Activated CD4-positive, alpha-beta T cell treated with anti-CD3 and anti-CD28 coated beads for 36 hours (primary cell): ENCODE data around the gene OR13J1. TPM values are rescaled to one million over a fixed set of nuclear protein-coding genes. Genes with fewer than 3 reads are reported as not detected.
A peak's percentile ranks its signal among the peaks of the same experiment; 100 is the strongest.

Source experiments
- ATAC-seq: fragments of 200-7000 bp; cut with Tn5 transposase; one replicate; pipeline ENCODE4 v1.10.0; 2021; ENCODE audit warnings: mild to moderate bottlenecking, moderate library complexity
- CTCF ChIA-PET: fragments of 350-600 bp; sonication (Branson Sonifier 250); formaldehyde crosslinking; loops from one replicate; lab custom pipeline; 2021; ENCODE audit warnings: antibody characterized with exemption; lab: Charles Lee
- POLR2A ChIA-PET: fragments of 350-600 bp; sonication (Branson Sonifier 250); formaldehyde crosslinking; loops from one replicate; lab custom pipeline; 2021; ENCODE audit warnings: antibody characterized with exemption, inconsistent platforms; lab: Charles Lee
- DNase-seq: peaks from one replicate; pipeline ENCODE4 v3.0.0-alpha.2; 2020
- H3K27ac Mint-ChIP-seq: one replicate; pipeline ENCODE4 v1.8.0; 2021; ENCODE audit warnings: mixed read lengths
- H3K27me3 Mint-ChIP-seq: one replicate; pipeline ENCODE4 v1.8.0; 2021; ENCODE audit warnings: mixed read lengths
- H3K36me3 Mint-ChIP-seq: one replicate; pipeline ENCODE4 v1.8.0; 2021; ENCODE audit warnings: low read depth, mixed read lengths
- H3K4me1 Mint-ChIP-seq: one replicate; pipeline ENCODE4 v1.8.0; 2021; ENCODE audit warnings: mixed read lengths
- H3K4me3 Mint-ChIP-seq: one replicate; pipeline ENCODE4 v1.8.0; 2021; ENCODE audit warnings: mild to moderate bottlenecking, moderate library complexity, mixed read lengths
- H3K9me3 Mint-ChIP-seq: one replicate; pipeline ENCODE4 v1.8.0; 2021; ENCODE audit warnings: low read depth, mixed read lengths
- intact Hi-C, 2 experiments: fragments of 100-400 bp; cut with DNase I in 1 of 2; cut with micrococcal nuclease in 1 of 2; formaldehyde crosslinking; loops; one replicate each; pipeline versions ENCODE4 v1.14.2 to v1.15.1; 2022 to 2024; cut with DNase I, micrococcal nuclease
- total RNA-seq, 2 experiments: library from RNA; stranded (reverse); gene quantifications; one replicate each; pipeline ENCODE4 v1.2.3, GENCODE V29; 2021

OR13J1 gene
- total RNA-seq, 2 experiments from 2014 or later, result not detected

GRCh38 chr9:35909687-35910612 is 39.7 kb upstream of the OR13J1 start:
- Mint-ChIP-seq H3K9me3 (no peaks in the 10 kb centered on the region), H3K36me3 (no peaks in the 10 kb centered on the region), H3K4me1 (peaks cover 58% of the 10 kb centered on the region), H3K27ac (peak overlapping the region; percentile 16), H3K4me3 (no peak overlapping the region), H3K27me3 (no peaks in the 10 kb centered on the region)
- ChIA-PET CTCF (interaction anchor here (0.6 to 3.9 kb wide), 6 partner anchors 28 to 193 kb away, joined by 3 to 24 read pairs (median 4); no protein-coding TSS in a partner anchor), POLR2A (interaction anchor here (0.8 kb wide), 1 partner anchor 155 kb away, joined by 8 read pairs; no protein-coding TSS in a partner anchor)
- intact Hi-C loops, result loop anchor here in 1 of 2 experiments (2.0 kb wide), 1 partner anchor 35 kb away; no protein-coding TSS in a partner anchor
- no peak for ATAC-seq
- no peak for DNase-seq

- peaks cover 58% of the 10 kb centered on the region for H3K4me1 Mint-ChIP-seq
- CTCF ChIA-PET, result no interaction called here
These were observed 39.1 kb upstream of the OR13J1 start, which contains the start of gene SPAAR for GRCh38 chr9:35909274-35909673. SPAAR (plus strand) TSS chr9:35909490; CDS start chr9:35910464, 974 bp downstream.

GRCh38 chr9:35908504-35909125 is 38.4 kb upstream of the OR13J1 start:
- no peak for DNase-seq
- no peak for ATAC-seq
- Mint-ChIP-seq H3K27me3 (no peaks in the 10 kb centered on the region), H3K4me1 (peaks cover 58% of the 10 kb centered on the region), H3K4me3 (no peak overlapping the region), H3K36me3 (no peaks in the 10 kb centered on the region), H3K9me3 (no peaks in the 10 kb centered on the region), H3K27ac (peak overlapping the region; percentile 10)
- CTCF ChIA-PET, result interaction anchor here (0.7 kb wide), 2 partner anchors 21 to 1601 kb away, joined by 3 read pairs; no protein-coding TSS in a partner anchor
- POLR2A ChIA-PET, result no interaction called here
- intact Hi-C loops, result no loop called here

More at GRCh38 chr9:35909274-35909673, 39.1 kb upstream of the OR13J1 start, which contains the start of gene SPAAR:
- ATAC-seq, result no peak
- H3K9me3 Mint-ChIP-seq, result no peaks in the 10 kb centered on the region
- POLR2A ChIA-PET, result no interaction called here
- H3K36me3 Mint-ChIP-seq, result no peaks in the 10 kb centered on the region
- H3K27ac Mint-ChIP-seq, result peak within 1 kb of the TSS; percentile 16
- DNase-seq, result no peak
- H3K27me3 Mint-ChIP-seq, result no peaks in the 10 kb centered on the region
- intact Hi-C loops, result no loop called here
- H3K4me3 Mint-ChIP-seq, result no peak within 1 kb of the TSS

- Mint-ChIP-seq H3K9me3 (no peaks in the 10 kb centered on the region), H3K4me1 (peaks cover 62% of the 10 kb centered on the region), H3K36me3 (no peaks in the 10 kb centered on the region), H3K4me3 (no peak overlapping the region), H3K27ac (peak overlapping the region; percentile 40), H3K27me3 (no peaks in the 10 kb centered on the region)
- intact Hi-C loops, result no loop called here
- ATAC-seq (peak; percentile 37), DNase-seq (no peak)
- ChIA-PET CTCF (interaction anchor here (0.7 to 1.1 kb wide), 6 partner anchors 10 to 1602 kb away, joined by 3 to 4 read pairs (median 3); no protein-coding TSS in a partner anchor), POLR2A (interaction anchor here (0.6 kb wide), 1 partner anchor 269 kb away, joined by 3 read pairs; no protein-coding TSS in a partner anchor)
These were observed 37.7 kb upstream of the OR13J1 start for GRCh38 chr9:35907711-35908503.

- H3K36me3 Mint-ChIP-seq, result no peaks in the 10 kb centered on the region
- CTCF ChIA-PET, result interaction anchor here (0.7 to 1.1 kb wide), 4 partner anchors 9 to 1584 kb away, joined by 3 to 4 read pairs (median 3); no protein-coding TSS in a partner anchor
These were observed 36.9 kb upstream of the OR13J1 start for GRCh38 chr9:35906923-35907699.

GRCh38 chr9:35905912-35906679 is 35.9 kb upstream of the OR13J1 start, which contains the start of gene HRCT1:
HRCT1 (plus strand) TSS chr9:35906202; CDS start chr9:35906288, 86 bp downstream.
- H3K27ac Mint-ChIP-seq, result no peak within 1 kb of the TSS
- H3K9me3 Mint-ChIP-seq, result no peaks in the 10 kb centered on the region
- ChIA-PET POLR2A (interaction anchor here (0.6 to 0.9 kb wide), 3 partner anchors 39 to 212 kb away, joined by 3 read pairs; partner anchors contain the start of gene CREB3), CTCF (interaction anchor here (1.0 to 6.6 kb wide), 4 partner anchors 19 to 39 kb away, joined by 3 to 69 read pairs (median 5); no protein-coding TSS in a partner anchor)
- no peaks in the 10 kb centered on the region for H3K36me3 Mint-ChIP-seq
- intact Hi-C loops, result no loop called here
- ATAC-seq, result no peak
- no peaks in the 10 kb centered on the region for H3K27me3 Mint-ChIP-seq
- peaks cover 51% of the 10 kb centered on the region for H3K4me1 Mint-ChIP-seq
- H3K4me3 Mint-ChIP-seq, result no peak within 1 kb of the TSS
- DNase-seq, result no peak

More at GRCh38 chr9:35906923-35907699, 36.9 kb upstream of the OR13J1 start:
- Mint-ChIP-seq H3K4me3 (no peak overlapping the region), H3K9me3 (no peaks in the 10 kb centered on the region), H3K4me1 (peaks cover 60% of the 10 kb centered on the region), H3K27ac (no peak overlapping the region), H3K27me3 (no peaks in the 10 kb centered on the region)
- POLR2A ChIA-PET, result interaction anchor here (0.6 kb wide), 2 partner anchors 270 to 1191 kb away, joined by 3 read pairs; no protein-coding TSS in a partner anchor
- no peak for DNase-seq
- intact Hi-C loops, result no loop called here
- ATAC-seq, result no peak

GRCh38 chr9:35905051-35905781 is 35.0 kb upstream of the OR13J1 start:
- H3K27ac Mint-ChIP-seq, result no peak overlapping the region
- no peaks in the 10 kb centered on the region for H3K9me3 Mint-ChIP-seq
- intact Hi-C loops, result no loop called here
- H3K36me3 Mint-ChIP-seq, result no peaks in the 10 kb centered on the region
- no peaks in the 10 kb centered on the region for H3K27me3 Mint-ChIP-seq
- H3K4me3 Mint-ChIP-seq, result no peak overlapping the region
- DNase-seq, result no peak
- ATAC-seq, result no peak
- H3K4me1 Mint-ChIP-seq, result peaks cover 42% of the 10 kb centered on the region
- ChIA-PET POLR2A (interaction anchor here (0.6 to 0.9 kb wide), 2 partner anchors 40 to 211 kb away, joined by 3 read pairs; no protein-coding TSS in a partner anchor), CTCF (interaction anchor here (0.5 to 6.6 kb wide), 8 partner anchors 20 to 1687 kb away, joined by 3 to 69 read pairs (median 3); no protein-coding TSS in a partner anchor)

- DNase-seq (no peak), ATAC-seq (no peak)
- CTCF ChIA-PET, result interaction anchor here (0.6 to 6.6 kb wide), 7 partner anchors 9 to 1686 kb away, joined by 3 to 69 read pairs (median 9); no protein-coding TSS in a partner anchor
- Mint-ChIP-seq H3K4me3 (no peak overlapping the region), H3K4me1 (peaks cover 34% of the 10 kb centered on the region), H3K27ac (no peak overlapping the region), H3K36me3 (no peaks in the 10 kb centered on the region), H3K27me3 (no peaks in the 10 kb centered on the region), H3K9me3 (no peaks in the 10 kb centered on the region)
- POLR2A ChIA-PET, result no interaction called here
- intact Hi-C loops, result no loop called here
These were observed 34.1 kb upstream of the OR13J1 start for GRCh38 chr9:35904338-35904737.

GRCh38 chr9:35903049-35903448 is 32.8 kb upstream of the OR13J1 start:
- POLR2A ChIA-PET, result no interaction called here
- H3K4me1 Mint-ChIP-seq, result peaks cover 21% of the 10 kb centered on the region
- peak; percentile 52 for DNase-seq
- H3K4me3 Mint-ChIP-seq, result no peak overlapping the region
- no peaks in the 10 kb centered on the region for H3K9me3 Mint-ChIP-seq
- intact Hi-C loops, result loop anchor here (1.0 kb wide), 3 partner anchors 30 to 120 kb away; no protein-coding TSS in a partner anchor
- no peak overlapping the region for H3K27ac Mint-ChIP-seq
- ATAC-seq, result peak; percentile 71
- H3K27me3 Mint-ChIP-seq, result no peaks in the 10 kb centered on the region
- no peaks in the 10 kb centered on the region for H3K36me3 Mint-ChIP-seq
- CTCF ChIA-PET, result interaction anchor here (0.5 to 6.6 kb wide), 39 partner anchors 8 to 1211 kb away, joined by 3 to 69 read pairs (median 4); no protein-coding TSS in a partner anchor
